Medulla oblongata (tissue), 1 donor: ENCODE measurements around the gene KIAA1328.
"Not testable (repeated sequence)": the region's sequence is repeated elsewhere in the genome, so short reads cannot be mapped to it uniquely, and the experiment has no call there.

Experiments used
- DNase-seq: peaks from one replicate; pipeline ENCODE4 v3.0.0-alpha.2; 2015; ENCODE audit errors: extremely low spot score

KIAA1328 gene

DNA sequence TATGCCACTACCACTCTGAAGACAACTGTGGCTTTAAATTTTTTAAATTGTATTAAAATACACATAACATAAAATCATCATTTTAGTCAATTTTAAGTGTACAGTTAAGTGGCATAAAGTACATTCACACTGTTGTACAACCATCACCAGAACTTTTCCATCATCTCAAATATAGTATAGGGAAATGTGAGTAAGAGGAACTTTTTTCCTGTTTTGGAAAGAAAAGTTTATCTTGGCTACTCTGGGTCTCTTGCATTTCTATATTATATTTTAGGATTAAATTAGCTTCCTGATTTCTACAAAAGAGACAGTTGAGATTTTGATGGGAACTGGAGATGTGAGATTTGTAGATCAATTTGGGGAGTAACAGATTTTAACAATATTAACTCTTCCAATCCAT lies 3.4 kb upstream of the KIAA1328 start:
- no peak for DNase-seq

DNA sequence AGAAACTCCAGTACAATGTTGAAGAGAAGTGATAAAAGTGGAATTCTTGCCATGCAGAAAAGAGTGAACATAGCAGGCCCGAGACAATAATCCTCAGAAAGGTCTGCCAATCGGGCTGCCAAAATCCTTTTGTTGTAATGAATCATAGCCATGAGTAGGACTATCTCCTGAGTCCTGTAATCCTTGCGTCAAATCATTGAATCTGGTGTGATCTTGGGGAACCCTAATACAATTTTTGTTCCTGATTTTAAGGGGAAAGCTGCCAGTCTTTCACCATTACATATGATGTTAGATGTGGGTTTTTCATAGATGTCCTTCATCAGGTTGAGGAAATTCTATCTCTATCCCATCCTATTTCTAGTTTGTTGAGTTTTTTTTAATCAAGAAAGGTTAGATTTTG lies 2.4 kb upstream of the KIAA1328 start:
- no peak for DNase-seq

GRCh38 chr18:36828157-36828629 lies 734 bp upstream of the KIAA1328 start:
- DNase-seq, result peak; percentile 42

GRCh38 chr18:36829362-36830157 lies 633 bp downstream of the KIAA1328 start:
- DNase-seq, result peak; percentile 52

DNA sequence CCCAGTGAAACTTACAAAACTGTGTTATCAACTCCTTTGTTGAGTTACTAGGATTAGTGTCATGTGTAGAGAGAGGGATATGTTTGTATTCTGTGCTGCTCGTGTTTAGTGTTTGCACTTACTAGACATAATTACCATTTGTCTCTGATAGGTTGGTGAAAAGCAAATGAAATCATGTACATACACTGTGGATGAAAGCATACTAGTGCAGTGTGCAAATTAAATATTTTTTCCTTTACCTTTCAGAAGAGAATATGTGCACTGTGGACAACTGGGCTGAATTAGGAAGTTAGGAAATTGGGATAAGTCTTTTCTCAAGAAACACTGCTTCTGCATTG lies 1.2 kb downstream of the KIAA1328 start:
- DNase-seq, result no peak

DNA sequence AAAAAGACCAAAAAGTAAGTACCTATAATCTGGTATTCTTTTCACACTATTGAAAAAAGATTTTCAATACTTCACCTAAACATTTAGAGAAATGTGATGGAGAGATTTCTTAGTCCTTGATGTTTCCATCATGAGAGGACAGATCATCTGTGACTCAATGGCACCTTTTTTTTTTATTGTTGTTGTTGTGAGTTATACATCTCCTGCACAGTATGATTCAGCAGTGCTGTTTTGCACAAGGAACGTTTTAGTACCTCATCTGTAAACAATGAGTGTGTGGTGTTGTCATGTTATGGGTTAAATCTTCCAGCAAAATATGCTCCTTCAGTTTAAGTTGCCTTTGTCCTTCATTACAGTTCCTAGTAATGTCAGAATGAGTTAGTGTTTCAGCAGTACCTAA lies 2.2 kb downstream of the KIAA1328 start:
- no peak for DNase-seq

DNA sequence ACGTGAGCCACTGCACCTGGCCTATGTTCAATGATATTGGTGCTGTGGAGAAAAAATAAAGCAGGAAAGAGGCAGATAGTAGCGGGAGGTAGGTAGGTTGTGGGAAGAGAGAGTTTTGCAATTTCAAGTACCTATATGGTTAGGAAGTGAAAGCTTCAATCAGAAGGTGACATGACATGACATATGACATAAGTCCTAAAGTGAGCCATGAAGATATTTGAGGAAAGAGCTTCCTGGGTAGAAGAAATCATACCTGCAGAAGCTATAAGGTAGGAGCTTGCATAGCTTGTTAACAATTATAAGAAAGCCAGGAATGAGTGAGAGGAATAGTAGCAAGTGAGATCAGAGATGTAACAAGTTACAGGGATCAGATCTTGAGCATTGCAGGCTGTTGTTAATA lies 4.2 kb downstream of the KIAA1328 start:
- DNase-seq, result no peak

GRCh38 chr18:36835927-36836326 lies 7.0 kb downstream of the KIAA1328 start:
- DNase-seq, result no peak

DNA sequence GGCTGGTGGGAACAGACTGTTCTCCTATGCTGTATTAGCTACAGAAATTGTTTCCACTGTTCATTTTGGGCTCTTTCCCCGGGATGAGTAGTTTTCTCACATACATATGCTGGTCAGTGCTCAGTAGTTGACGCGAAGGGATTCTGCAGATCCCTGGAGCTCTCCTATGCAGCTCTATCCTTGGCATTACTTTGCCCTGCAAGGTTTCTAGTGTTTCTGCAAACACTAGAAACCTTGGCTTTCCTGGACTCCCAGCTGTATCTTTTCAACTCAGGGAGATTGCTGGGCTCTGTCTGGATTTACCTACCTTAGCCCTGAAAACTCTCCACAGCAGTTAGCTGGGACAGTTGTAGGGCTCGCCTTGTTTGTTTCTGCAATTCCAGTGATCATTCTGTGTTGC lies 10.9 kb downstream of the KIAA1328 start:
- DNase-seq, result no peak

- no peak for DNase-seq
These were observed 14.3 kb downstream of the KIAA1328 start for GRCh38 chr18:36843199-36843598.

DNA sequence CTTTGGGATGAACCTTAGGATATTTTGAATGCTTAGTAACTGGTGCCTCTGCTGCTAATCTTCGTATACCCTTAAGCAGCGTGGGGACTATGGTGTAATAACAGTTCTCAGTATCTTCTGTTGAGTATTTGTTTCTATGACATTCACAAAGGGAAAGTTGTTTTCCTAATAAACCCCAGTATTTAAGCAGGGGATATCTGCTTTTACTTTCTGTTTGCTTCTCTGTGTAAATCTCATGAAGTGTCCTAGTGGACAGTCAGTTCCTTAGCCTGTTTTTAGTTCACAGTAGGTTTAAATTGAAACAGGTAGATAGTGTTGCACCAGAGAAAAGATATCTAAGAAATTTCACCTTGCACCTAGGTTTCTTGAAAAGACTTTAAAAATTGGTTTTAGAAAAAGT lies 14.9 kb downstream of the KIAA1328 start:
- DNase-seq, result no peak

DNA sequence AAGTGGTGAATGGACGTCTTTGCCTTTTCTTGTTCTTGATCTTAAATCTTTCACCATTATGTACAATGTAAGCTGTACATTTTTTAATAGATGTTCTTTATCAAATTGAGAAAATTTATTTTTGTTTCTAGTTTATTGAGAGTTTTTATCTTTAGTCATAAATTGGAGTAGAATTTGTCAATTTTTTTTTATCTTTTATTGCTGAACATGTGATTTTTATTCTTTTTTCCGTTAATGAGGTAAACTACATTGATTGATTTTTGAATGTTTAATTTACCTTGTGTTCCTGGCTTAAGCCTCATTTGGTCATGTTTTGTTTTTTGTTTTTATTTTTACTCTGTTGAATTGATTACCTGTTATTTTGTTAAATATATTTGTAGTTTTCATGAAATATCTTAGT lies 19.7 kb downstream of the KIAA1328 start:
- DNase-seq, result no peak

- no peak for DNase-seq
These were observed 20.5 kb downstream of the KIAA1328 start for GRCh38 chr18:36849288-36850006.

DNA sequence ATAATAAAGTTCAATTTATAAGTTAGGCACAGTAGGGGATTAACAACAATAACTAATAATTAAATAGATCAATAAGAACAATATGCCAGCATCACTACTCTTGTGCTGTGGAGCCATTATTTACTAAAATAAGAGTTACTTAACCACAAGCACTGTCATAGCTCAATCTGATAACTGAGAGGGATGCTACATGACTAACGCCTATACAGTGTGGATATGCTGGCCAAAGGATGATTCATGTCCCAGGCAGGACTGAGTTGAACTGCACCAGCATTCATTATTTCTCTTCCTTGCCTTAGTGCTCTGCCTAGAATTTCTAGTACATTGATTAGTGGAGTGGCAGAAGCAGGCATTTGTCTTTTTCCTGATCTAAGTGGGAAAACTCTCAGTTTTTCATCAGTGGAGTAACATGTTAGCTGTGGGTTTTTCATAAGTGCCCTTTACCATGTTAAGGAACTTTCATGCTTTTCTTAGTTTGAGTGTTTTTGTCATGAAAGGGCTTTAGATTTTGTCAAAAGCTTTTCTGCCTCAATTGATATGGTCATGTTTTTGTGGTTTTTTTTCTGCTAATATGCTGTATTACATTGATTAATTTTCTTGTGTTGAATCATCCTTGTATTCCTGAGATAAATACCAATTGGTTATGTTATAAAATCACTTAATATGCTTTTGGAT lies 21.7 kb downstream of the KIAA1328 start:
- DNase-seq, result no peak

DNA sequence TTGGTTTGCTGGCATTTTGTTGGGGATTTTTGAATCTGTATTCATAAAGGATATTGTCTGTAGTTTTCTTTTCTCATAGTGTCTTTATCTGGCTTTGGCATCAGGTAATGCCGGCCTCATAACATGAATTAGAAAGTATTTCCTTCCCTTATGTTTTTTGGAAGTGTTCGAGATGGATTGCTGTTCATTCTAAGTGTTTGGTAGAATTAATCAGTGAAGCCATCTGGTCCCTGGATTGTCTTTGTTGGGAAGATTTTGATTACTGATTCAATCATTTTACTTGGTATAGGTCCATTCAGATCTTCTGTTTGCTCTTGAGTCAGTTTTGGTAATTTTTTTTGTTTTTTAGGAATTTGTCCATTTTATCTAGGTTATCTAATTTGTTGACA lies 22.3 kb downstream of the KIAA1328 start:
- DNase-seq, result no peak

GRCh38 chr18:36856815-36857214 lies 27.9 kb downstream of the KIAA1328 start:
- no peak for DNase-seq

DNA sequence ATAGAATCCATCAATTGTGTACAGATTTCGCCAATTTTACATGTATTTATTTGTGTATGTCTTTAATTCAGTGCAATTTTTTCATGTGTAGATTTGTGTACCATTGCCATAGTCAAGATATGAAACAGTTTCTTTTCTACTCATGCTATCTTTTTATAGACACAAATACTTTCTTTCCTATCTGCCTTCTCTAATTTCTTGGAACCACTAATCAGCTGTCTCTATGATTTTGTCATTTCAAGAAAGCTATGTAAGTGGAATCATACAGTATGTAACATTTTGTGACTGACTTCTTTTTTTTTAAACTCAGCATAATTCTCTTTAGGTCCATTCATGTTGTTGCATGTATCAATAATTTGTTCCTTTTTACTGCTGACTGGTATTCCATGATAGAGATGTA lies 33.3 kb downstream of the KIAA1328 start:
- no peak for DNase-seq

- DNase-seq, result no peak
These were observed 38.1 kb downstream of the KIAA1328 start for GRCh38 chr18:36867056-36867455.

GRCh38 chr18:36871801-36872200 lies 42.9 kb downstream of the KIAA1328 start:
- DNase-seq, result no peak

DNA sequence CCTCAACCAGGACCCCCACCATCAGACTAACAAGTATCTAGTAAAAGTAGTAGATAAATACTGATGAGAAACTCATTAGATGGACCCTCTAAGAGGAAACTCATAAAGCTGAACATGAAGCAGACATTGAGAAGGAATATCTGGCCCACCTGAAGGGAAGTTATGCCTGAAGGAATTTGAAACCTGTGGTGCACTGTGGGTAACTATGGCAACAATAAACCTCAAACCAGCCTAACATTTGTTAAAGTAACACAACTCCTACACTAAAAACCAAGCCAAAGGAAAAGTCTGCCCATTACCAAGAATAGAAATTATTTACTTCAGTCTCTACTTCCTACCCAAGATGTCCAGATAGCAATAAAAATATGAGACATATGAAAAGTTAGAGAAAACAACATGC lies 43.4 kb downstream of the KIAA1328 start:
- no peak for DNase-seq

GRCh38 chr18:36873826-36874225 lies 44.9 kb downstream of the KIAA1328 start:
- DNase-seq, result not testable (repeated sequence)

- not testable (repeated sequence) for DNase-seq
These were observed 50.9 kb downstream of the KIAA1328 start for GRCh38 chr18:36879796-36880195.

DNA sequence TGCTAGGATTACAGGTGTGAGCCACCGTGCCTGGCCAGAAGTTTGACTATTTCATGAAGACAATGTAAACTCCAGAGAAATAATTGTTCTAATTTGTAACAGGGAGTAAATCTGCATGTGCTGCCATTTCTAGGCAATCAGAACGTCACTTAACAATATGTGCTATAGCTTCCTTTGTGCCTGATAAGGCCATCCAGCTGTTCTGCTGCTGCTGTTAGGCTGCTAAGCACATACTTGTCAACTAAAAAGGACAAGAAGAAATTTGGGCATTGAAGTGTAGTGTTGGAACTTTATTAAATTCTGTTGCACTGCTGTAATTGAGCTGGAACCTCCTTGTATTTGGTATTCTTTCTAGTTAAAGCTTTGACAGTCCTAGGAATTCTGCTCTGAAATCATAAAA lies 57.1 kb downstream of the KIAA1328 start:
- no peak for DNase-seq
